GM19467 (cell line): ENCODE results near the gene HES6.

ENCODE experiments used
- ATAC-seq: cut with Tn5 transposase; IDR thresholded peaks from one replicate; pipeline ENCODE4 v1.9.1; 2021; ENCODE audit warnings: mild to moderate bottlenecking, moderate library complexity; ENCODE audit not compliant: unreplicated experiment

Gene HES6

DNA sequence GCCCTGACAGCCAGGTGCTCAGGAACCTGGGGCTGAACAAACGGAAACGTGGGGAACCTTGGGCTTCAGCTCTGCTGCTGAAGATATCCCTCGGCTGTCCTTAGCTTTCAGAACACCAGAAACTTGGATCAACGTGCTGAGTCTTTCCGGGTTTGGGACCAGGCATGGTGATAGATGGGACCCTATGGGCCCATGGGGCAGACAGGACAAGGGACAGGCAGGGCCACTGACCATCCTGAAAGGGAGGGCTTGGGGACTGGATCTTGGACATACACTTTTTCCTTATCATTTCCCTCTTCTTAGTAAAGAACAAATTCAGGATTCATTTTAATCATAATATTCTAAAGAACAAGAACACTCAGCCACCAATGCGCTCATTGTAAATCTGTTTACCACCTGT, 16.3 kb upstream of the HES6 start:
- ATAC-seq: no peak

DNA sequence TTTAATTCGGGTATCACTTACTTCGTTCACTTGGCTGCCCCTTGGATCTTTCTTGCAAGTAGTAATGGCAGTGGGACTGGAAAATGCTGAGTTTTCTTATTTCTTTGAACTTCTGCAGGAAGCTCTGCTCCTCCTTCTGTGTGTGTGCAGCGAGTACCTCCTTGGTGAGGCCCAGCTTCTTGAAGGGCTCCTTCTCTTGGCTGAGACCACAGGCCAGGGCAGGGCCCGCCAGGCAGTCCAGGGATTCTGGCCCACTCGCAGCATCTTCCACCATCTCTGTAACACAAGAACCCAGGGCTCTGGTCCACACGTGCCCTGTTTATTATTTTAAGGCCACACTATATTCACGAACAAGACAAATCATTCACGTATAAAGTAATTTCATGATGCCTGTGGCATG, 15.8 kb upstream of the HES6 start:
- ATAC-seq: no peak

DNA sequence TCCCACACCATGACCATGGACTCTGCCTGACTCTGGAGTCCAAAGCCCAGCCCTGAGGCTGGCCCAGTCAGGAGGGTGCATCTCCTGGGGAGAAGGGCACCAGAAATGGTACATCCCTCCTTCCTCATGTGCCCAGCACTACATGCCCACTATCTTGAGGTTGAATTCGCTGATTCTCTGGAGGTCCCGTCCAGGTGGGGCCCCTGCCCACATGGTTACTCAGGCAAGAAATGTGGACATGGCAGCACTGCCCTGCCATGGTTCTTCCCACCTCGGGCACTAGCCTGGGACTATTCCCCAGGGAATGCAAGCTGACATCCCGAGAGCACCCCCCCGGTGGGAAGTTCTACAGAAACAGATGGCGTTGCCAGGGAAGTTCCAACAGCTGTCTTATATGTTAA, 15.3 kb upstream of the HES6 start:
- no peak for ATAC-seq

DNA sequence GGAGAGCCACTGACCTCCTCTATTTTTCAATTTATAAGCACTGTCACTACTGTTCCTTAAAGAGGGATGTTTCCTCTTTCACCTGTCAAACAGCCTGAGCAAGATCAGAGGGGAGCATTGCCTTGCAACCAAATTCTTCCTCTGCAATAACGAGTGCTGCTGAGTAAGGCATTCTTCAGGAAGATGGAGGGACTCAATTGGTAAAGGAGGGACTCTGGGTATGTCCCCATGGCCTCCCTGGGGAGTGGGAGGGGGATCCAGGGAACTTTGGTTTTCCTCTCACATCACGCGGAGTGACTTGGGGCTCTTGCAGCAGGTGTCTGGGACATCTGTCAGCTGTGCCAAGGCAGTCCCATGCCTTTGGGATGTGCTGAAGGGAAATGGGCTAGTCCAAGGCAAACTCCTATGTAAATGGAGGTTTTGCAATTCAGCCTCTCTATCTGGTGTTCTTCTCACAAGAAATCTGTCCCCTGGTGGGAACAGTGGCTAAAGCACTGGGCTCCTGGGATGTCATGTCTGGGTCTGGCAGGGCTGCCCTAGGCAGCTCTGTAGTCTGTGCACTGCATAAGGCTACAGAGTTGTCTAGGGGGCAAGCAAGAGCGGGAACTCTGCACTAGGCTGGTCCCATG, 14.4 kb upstream of the HES6 start:
- ATAC-seq: no peak

DNA sequence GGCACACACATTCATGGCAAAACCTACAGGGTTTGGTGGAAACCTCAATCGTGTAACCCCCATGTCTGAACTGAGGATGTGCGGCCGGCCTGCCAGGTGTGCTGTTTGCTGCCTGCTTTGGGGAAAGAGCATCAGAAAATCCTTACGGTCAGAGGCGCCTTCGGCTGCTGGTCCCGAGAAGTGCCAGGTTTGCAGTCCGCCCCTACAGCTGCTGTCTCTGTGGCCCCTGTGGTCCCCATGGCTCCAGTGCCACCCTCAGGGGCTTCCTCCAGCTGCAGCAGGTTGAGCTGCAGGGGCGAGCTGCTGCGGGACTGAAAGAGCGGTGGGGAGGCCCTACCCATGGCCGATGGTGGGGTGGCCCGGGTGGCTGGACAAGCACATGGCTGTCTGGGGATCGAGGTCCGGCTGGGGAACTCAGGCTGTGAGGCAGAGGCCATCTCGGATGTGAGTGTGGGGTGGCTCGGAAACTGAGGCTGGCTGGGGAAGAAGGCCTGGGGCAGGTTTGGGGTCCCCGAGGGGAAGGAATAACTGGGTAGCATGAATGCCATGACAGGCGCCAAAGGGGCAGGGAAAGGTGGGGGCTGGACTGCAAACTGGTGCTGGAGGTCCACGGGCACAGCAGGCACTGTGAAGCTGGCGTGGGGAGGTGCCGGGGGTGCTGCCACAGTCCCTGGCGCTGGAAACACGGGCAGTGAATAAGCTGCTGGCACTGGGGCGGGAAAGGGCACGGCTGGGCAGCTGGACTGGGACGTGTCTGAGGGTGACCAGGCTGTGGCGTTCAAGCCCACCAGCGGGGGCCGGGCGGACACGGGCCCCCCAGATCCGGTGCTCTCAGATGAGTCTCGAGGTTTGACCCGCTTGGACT, 13.2 kb upstream of the HES6 start:
- no peak for ATAC-seq

DNA sequence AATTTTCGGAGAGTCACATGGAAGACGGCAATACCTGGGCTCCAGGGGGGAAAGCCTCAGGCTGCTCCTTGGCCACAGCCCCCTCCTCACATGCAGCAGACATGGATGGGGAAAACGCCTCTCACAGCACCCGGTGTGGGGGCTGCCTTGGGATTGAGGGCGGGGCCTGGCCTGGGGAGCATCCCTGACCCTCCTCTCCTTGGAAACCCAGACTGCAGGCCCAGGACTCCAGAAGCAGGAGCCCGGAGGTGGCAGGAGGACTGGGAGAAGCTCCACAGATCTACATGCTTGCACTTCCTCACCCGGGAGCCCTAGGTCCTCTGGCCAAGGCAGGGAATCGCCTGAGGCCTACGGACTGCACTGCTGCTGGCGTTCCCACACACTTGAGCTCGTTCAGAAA, 12.1 kb upstream of the HES6 start:
- ATAC-seq: no peak

DNA sequence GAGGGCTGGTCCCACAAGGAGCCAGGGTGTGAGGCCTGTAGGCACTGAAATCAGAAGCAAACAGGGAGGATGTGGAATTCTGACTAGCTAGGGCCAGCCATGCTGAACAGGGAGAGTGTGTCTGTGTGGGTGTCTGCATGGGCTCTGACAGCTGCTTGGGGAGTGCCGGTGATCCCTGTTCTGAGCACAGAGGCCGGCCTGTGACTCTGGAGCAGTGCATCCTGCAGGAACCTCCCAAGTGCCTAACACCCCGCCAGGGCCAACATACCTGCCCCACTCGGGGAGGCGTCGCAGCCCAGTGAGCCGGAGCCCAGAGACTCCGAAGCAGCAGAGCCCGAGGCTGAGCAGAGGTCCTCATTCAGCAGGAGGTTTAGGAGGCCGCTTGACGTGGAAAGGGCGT, 11.5 kb upstream of the HES6 start:
- ATAC-seq: no peak

DNA sequence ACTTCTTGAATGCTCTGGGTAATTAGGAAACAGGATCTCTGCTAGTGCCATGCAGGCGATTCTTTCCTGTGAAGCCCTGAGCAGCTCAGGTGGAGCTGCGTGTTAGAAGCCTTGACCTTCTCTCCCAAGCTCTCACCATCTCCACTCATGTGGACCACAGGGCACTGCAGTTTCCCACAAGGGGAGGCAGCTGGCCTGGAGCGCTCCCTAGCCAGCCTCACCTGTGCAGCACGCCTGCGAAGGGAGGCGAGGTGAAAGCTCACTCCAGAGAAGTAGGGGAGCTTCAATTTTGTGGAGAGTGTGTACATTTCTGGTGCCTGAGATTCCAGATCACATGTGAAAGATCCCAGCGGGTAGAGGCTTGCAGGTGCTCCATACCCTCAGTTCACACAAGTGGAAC, 11.1 kb upstream of the HES6 start:
- no peak for ATAC-seq

DNA sequence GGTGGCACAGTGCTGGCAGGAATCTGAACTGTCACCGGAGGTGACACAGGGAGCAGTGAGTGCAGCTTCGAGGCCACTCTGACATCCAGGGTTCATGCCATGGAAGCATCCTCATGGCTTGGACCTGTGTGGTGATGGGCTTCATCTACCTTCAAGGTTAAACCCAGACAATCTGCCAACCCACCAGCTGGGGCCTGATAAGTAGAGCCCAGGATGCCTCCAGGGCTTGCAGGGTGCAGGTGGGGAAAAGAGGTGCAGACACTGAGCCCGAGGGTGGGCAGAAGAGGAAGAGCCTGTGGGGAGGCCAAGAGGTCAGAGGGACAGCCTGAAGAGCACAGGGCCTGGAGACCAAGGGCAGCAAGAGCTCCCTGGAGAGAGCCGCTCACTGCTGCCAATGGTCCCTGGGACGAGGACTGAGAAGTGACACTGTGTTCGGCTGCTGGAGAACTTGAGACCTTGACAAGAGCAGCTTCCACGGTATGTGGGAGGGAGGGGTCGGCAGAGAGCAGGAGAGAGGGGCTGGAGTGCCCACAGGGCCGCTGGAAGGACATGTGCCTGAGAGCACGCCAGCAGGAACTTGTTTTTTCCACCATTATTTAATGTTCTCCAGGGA, 8.1 kb upstream of the HES6 start:
- ATAC-seq: no peak

DNA sequence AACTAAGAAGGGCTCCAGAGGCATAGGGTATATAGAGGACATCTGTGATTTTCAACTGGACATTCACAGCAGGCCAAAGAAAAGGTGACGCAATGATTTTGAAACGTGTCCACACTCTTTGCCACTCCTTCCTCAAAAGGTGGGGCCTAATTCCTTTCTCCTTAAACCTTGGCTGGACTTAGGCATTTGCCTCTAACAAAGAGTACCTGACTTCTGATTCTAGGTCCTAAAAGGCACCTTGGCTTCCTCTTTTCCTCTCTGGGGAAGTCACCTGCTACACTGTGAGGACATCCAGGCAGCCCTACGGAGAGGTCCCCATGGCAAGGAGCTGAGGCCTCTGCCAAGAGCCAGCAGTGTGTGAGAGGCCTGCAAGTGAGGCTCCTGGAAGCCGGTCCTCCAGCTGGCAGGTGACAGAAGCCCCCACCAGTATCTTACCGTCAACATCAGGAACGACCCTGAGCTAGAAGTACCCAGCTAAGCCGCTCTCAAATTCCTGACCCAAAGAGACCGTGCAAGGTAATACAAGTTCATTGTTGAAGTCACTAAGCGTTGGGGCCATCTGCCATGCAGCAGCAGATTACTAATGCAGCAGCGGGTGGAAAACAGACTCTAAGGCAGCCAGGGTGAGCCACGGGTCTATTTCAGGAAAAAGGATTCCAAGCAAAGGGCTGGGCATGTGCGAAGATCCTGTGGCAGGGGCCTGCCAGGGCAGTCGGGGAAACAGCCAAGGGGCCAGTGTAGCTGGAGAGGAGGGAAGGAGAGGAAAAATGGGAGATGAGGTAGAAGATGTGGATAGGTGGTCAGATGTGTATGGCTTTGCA, 7.4 kb upstream of the HES6 start:
- ATAC-seq: no peak

DNA sequence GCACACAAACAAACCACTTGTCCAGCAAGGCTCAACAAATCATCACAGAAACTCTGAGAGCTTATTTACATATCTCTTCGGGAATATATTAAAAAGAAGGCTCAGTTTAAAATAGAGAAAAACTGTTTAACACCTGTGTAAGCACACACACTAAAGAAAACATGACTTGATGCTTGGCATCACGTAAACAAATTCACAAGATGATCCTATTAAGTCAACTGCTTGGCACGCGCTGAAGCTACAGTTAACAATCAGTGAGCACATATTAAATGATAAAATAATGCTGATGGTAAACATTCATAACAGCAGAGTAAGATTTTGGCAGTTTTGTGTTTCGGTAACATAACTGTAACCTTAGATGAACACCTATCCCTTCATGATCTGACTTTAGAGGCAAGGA, 4.3 kb upstream of the HES6 start:
- no peak for ATAC-seq

DNA sequence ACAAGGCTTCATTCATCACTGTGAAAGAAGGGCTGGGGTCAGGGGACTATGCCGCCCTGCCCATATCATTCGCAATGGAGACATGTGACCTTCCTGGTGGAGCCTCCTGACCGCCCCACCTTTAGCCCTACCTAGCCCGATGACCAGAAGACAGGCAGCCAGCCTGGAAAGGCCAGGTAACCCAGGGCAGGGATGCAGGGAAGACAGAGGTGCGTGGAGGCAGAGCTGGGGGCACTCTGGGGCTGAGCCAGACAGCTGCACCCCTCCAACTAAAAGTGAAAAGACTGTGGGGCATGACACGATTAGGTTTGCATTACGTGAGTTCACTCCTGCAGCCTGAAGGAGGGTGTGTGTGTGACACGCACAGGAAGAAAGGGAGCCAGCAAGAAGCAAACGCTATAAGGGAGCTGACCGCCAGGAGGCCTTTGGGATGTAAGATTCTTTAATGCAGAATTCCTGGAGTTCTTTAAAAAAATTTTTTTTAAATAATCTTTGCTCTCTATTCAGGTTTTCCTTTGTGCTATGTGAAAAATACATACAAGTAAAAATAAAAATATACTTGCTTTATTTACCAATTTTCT, 3.7 kb upstream of the HES6 start:
- ATAC-seq: no peak

DNA sequence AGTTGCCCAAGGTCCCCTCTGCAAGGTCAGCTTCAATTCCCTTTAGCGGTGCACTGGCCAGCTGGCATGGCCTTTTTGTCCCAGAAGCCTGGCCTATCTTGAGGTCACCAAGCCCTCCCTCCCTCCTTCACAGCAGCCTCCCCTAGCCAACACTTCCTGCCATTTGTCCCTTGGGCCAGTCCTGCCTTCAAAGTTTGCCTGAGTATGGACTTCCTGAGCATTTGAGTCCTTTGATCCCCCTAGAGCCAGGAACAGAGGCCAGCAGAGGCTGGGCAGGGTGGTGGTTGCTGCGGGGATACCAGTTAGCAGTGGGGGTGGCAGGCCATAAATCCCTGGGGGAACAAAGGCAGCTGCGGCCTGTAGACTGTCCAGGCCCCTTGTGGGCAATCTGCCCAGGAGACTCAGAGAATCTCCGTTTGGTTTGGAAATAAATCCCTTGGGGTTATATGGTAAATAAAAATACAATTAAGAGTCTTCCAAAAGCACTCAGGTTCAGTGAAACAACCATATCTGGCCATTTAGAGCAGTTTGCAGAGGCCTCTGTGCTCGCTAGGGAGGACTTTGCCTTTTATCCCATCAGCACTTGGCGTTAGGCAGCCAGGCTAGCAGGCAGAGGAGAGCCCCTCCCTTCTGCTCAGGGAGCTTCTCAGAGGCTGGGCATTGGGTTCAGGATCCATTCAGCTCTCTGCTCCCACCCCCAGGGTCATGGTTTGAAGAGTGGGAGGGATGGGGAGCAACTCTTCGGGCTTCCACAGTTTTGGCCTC, 3.1 kb upstream of the HES6 start:
- ATAC-seq: no peak

DNA sequence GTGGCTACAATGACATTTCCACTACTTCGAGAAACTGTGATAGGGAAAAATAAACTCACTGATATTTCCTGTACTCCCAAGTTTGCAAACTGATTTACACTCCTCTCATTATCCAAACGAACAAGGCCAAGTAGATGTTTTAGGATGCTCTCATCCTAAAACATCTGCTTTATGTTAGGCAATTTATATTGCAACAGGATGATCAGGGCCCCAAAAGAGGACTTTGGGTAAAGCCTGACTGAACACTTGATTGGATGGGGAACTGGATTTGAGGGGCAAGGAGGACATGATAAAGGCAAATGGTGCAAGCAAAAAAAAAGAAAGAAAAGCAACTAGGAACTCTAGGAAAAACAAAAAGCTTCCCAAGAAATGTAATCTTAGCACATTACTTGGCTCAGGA, 2.1 kb upstream of the HES6 start:
- no peak for ATAC-seq

DNA sequence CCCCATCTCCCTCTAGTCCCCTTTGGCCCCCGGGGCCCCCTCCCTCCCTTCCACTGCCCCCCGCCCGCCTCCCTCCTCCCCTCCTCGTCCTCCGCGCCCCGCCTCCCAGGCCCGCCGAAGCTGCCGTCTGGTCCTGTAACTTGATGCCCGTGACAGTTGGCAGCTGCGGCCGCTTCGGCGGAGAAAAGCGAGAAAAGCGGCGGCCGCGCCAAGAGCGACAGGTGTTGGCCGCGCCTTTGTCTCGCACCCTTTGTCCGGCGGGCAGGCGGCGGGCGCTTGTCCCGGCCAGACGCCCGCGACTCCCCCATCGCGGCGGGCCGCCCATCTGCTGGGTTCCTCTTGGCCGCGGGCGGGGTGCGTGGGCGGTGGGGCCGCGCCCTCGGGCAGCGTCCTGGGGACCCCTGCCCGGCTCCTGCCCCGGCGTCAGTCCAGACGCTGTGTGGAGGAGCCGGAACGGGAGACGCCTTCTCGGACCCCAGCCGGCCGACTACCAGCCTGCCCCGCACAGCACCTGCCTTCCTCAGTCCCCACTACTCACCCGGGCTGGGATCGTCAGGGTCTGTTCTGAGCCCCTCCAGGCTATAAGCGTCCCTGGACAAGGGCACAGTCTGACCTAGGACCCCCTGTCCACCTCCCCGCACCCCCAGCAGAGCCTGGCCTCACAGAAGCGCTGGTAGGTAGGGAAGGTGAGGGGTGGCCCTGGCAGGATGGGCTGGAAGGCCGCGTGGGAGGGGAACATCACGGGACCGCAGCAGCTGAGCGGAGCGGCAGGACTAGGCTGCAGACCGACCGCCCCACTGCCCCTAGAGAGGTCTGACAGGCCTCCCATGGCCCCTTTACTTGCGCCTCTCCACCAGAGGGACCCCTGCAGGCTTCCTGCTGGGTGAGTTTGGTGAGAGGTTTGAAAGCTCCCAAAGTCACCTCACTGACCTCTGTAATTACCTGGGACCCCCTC, 1.2 kb upstream of the HES6 start:
- ATAC-seq: no peak

DNA sequence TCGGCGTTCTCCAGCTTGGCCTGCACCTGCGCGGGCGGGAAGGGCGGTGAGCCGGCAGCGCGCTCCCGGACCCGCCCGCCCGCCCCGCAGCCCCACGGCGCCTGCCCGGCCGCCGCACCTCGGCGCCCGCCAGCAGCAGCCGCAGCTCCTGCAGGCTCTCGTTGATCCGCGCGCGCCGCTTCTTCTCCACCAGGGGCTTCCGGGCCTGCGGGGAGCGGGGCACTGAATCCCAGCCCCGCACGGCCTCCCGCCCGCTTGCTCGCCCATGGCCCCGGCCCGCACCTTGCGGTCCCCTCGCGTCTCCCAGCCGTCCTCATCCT, 335 bp downstream of the HES6 start:
- ATAC-seq: no peak

DNA sequence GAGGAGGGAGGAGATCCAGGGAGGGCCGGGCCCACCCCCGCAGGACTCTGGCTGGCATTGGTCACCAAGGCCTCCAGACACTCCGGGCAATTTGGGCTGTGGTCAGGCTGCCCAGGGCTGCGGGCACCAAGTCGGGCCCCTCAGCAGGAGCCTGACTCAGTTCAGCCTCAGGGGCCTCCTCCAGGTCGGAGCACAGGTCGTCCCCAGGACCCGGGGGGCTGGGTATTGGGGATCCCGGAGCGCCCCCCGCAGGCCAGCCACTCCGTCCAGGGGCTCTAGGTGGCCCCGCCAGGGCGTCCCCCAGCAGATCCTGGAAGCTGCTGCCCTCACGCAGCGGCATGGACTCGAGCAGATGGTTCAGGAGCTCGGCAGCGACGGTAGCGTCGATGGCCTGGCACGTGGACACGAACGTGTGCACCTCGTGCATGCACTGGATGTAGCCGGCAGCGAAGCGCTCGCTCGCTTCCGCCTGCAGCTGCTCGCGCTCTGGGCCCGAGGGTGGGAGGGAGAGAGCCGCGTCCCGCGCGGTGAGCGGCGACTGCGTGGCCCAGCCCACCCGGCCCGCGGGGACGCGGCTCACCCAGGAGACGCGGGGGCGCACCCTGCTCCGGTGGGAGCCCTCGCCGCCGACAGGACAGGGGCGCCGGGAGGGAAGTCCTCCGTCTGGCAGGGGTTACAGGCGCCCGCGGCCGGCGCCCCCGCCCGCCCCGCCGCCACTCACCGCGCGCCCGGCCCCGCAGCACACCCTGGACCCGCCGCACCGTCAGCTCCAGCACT, 884 bp downstream of the HES6 start:
- no peak for ATAC-seq

DNA sequence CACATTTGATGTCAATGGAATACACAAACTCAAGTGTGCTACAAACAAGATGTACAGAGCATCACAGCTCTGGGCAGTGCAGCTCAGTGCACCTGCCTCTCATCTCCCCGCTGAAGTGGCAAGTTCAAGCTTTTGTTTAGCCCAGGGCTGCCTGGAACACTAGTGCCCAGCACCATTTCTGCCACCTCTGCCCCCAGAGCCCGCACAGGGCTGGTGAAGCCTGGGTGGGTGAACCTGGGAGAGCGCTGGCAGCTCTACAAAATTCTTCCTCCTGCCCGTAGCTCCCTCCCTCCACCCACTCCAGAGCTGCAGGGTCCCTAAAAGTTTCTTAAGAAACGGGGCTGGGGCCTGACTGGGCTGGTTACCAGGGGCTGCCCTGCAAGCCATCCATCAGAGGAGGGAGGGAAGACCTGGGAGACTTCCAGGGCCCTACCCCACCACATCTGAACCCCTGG, 1.5 kb downstream of the HES6 start:
- no peak for ATAC-seq
